Embryonic facial prominence (tissue), 1 donor: ENCODE results near the gene GATAD2B.

Experiments used
- DNase-seq: peaks from one replicate; pipeline ENCODE4 v3.0.0-alpha.2; 2016; ENCODE audit errors: extremely low spot score

GATAD2B gene

DNA sequence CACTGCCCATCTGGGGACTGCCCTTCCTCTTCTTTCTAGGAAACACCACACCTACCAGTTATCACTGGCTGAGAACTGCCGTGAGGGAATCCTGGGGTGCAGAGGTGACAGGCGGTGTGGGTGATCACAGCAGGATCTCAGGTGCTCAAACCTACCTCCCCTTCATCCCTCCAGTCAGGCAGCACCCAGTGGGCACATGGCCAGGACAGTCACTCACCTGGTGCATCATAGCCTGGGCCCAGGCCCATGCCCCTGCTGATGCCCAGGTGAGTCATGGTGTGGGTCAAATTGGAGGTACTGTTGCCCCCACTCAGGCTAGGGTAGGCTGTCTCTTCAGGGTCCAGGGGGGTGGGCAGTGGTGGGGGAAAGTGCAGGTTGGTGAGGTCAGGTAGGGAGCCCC lies 29.0 kb upstream of the GATAD2B start:
- no peak for DNase-seq

DNA sequence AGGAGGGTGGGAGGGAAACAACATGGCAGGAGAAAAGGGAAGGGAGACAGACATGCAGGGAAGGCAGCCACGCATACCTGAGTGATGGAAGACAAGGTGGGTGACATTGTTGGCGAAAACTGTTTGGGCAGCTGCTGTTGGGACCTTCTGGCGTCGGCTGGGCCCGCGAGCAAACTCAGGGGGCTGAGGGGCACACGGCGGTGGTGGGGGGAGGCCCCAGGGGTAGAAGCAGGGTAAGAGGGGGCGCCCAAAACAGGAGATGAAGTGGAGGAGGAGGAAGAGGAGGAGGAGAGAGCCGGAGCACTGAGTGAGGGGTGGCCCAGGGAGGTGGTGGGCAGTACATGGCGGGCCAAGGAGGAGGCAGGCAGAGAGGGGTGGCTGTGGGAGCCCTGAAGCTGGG lies 28.4 kb upstream of the GATAD2B start:
- no peak for DNase-seq

DNA sequence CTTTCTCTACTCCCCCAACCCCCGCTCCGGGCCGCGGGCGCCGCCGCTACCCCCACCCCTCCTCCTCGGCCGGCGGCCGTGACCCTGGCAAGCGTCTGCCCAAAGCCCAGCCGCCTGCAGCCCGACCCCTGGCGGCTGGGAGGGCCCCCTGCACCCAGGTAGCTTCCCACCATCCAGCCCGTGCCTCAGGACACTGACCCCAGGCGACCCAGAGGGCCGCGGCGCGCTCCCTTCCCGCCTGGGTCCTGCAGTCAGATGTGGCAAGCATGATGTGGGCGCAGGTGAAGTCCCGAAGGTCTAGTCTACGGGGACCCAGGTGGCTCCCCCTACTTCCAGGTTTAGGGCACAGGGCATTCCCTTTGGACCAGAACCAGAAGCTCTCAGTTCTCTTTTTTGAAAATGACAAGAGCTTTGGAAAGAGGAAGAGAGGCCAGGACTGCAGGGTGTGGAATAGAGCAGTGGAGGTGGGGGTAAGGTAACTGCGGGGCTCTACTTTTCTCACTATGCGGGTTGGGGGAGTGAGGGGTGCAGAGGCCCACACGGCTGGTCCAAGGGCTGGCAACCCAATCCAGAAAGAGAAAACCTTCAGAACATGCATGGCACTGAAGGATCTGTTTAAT lies 24.0 kb upstream of the GATAD2B start, which contains the start of gene DENND4B:
Gene DENND4B (minus strand): TSS at position 97 of the 620 bp plus-strand sequence. CDS start 2,344 bp downstream, outside the sequence.
- no peak for DNase-seq

DNA sequence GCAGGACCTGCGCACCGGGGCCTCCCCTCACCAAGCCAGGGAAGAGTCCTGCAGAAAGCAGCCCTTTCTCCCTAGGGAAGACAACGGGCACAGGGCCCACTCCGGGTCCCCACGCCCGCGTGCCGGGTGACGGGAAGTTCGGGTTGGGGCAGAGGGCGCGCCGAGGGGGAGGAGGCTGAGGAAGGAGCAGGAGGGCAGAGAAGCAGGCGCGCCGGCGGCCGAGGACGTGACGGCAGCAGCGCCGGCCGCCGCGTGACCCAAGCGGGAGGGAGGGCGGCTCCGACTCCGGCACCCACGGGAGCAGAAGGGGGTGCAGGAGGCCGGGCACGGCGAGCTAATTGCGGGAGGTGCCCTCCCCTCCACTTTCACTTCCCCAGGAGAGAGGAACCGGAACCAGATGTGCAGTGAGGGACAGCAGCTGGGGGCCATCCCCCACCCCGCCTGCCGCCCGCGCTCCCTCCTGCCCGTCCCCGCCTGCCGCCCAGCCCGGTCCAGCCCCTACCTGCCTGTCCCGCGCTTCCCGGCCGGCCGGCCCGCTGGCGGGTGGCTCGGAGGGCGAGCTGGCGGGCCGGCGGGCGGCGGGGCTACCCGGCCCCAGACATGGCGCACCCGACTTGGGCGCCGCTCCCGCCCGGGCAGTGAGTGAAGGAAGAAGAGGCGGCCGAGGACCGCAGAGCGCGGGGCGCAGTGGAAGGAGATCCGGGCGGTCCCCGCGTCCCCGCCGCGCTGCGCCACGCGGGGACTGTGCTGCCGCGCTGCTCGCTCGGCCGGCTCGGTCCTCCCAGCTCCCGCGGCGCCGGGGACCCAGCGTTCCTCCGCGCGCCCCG lies 23.2 kb upstream of the GATAD2B start:
- DNase-seq = no peak

DNA sequence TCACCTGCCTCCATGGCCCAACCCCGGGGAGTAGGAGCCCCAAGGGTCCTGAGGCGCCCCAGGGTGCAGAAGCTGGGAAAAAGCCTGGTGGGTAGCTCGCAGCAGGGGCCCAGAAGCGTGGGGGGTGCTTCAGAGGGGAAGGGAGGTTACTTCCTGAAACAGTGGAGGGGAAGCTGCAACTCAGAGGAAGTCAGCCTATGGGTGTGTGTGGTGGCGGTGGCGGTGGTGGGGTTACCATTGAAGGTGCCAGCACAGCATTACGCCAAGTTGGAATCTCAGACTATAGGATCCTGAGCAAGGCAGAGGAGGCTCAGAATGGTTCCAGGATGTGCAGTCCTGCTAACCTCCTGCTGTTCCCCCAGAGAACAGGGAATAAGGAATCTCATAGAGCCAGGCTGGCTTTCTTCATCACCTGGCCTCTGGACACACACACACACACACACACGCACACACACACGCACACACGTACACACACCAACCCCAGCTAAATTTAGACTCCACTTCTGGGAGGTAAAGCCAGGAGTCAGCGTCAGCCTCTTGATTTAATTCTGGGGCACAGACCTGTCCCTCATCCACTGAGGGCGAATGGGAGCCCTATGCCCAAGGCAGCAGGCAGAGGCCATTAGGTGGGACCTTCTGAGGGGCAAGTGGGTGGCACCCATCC lies 22.5 kb upstream of the GATAD2B start:
- no peak for DNase-seq

DNA sequence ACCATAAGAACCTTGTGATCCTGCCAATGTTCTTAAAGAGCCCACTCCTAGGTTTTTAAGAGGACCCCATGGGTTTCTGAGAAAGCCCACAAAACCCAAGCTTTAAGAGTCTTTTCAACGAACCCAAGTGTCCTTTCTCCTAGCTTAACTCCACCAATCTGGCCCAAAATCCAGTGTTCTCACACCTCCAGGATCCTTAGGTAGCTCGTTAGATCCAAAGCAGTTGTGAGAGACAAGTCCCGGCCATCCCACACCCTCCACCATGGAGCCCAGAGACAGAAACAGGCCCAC lies 22.0 kb upstream of the GATAD2B start:
- DNase-seq = no peak

DNA sequence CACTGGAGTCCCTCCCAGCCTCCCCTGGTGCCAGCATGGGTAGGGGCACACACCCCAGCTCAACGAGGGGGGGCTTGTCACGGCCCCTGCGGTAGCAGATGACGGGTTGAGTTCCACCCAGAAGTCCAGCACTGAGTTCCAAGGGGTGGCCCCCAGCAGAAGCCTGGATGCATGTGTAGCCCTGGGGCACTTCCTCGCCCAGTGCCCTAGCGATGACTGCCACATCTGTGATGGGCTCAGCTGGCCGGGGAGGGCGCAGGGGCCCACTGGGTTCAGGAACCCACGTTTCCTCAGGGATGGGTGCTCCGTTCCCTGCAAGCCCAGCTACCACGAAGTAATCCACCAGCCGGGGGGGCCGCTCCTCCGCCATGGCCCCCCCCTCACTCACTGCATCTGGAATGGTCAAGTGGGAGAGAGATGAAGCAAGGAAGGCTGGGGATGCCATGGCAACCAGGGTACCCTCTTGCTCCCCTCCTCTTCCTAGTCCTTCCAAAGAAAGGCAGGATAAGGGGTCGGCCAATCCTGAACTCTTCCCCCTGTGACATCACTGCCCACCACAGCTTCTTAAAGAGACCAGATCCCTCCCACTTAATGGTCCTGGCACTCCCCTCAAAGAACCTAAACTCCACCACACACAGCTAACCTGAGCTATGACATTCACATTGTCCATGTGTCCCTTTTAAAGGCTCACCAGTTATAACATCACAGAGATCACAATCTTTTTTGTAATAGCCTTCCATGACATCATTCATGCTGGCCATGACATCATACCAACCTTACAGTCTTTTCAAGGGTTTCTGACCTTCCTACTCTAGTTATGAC lies 21.4 kb upstream of the GATAD2B start:
- DNase-seq = no peak

DNA sequence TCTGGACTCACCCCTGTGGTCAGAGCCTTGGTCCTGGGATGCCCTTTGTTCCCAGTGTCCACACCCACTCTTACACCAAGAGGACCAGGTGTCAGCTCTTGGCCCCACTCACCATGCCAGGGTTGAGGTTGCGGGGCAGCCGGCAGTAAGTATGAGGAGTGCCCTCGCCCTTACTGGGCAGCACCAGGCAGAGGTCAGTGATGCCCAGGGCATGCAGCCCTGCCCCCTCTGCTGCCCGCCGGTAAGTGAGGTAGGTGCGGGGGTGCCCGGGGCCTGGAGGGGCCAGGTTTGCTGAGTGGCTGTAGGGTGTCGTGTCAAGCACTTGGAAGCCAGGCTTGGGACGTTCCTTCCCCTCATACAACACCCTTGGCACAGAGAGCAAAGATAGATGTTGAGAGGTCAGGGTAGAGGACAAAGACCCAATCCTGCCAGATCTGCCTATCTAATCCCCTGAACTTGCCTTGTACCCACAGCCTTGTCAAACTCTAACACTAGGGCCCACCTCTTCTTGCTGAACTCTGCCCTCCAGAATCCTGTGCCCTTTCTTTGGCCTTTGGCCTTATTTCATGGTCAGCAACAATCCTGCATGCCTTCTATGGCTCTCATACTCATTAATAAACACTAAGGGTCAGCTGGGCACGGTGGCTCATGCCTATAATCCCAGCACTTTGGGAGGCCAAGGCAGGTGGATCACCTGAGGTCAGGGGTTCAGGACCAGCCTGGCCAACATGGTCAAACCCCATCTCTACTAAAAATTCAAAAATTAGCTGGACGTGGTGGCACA lies 20.2 kb upstream of the GATAD2B start:
- DNase-seq = no peak

DNA sequence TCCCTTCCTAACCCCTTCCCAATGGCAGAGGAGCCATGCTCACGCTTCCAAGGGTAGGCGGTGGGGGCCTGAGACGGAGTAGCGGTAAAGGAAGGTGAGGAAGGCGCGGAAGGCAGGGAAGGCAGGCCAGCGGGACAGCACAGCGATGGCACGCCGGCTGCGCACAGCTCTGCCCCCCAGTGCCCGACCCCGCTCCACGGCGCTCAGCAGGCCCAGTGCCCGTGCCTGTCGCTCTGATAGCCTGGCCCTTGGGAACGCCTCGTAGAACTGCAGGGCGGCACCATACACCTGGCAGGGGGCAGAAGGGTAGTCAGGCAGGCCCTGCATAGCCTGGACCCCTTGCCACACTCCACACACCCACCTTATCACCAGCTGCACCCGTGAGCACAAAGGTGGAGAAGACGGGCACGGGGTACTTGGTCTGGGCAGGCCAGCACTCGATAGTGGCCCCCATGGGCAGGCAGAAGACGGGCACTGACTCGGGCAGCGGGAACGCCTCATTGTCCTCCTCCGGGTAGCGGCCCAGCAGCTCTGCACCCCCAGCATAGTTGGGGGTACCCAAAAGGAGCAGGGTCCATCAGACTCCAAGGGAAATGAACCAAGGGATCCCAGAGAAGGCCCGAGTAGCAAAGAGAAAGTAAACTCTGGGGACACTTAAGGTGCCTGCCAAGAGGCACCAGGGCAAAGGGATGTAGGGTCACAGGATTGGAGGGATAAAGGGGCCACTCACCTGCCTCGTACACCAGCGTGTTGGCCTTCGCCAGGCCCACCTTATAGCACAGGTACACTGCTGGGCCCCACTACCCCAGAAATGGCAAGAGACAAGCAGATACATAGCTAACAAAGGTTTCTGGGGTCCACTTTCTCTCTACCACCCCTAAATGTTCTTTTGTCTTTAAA lies 19.3 kb upstream of the GATAD2B start:
- DNase-seq = no peak

DNA sequence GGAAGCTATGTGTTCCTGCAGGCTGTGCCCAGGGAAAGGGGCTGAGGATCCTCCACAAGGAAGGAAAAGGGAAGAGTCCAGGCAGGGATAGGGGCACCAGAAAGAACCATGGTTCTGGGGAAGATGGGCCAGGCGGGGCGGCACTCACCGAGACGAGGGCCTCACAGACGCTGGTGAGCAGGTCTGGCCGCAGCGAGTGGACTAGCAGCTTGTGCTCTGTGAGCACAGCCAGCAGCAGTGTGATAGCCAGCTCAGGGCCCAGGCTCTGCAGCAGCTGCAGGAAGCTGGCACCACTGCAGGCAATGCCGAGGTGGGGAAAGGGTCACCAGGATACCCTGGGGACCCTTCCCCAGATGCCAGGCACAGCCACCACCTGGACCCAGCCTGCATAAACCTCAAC lies 18.0 kb upstream of the GATAD2B start:
- no peak for DNase-seq

DNA sequence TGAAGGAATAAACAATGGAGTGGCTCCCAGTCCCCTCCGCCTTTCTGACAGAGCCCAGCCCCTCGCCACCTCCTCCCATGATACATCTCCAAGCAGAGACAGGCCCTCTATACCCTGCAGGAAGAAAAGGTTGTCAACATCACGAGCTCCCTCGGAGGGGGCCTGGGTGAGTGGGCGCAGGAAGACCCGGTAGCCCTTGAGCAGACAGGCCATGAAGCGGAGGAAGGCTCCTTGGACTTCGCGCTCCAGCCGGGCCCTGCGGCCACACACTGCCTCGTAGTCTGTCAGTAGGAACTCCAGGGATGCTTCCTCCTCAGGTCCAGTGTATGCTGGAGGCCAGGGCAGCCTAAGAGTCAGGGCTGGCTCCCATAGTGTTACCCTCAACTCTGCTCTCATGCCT lies 16.7 kb upstream of the GATAD2B start:
- no peak for DNase-seq

DNA sequence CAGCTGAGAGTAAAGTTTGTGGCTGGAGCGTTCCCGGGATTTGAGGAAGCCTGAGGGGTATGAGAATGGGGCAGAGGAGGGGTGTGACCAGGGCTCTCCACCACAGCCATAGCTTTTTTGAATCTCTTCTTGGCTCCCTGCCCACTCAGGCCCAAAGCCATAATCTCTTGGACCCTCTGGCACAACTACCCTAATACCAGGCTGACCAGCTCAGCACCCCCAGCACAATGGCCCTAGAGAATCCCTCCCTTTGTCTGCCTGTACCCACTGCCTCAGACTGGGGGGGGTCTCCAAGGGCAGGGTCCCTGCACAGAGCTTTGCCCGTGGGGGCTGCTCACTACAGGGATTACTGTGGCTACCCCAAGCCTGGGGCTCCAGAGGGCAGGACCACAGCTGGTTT lies 16.2 kb upstream of the GATAD2B start:
- no peak for DNase-seq

DNA sequence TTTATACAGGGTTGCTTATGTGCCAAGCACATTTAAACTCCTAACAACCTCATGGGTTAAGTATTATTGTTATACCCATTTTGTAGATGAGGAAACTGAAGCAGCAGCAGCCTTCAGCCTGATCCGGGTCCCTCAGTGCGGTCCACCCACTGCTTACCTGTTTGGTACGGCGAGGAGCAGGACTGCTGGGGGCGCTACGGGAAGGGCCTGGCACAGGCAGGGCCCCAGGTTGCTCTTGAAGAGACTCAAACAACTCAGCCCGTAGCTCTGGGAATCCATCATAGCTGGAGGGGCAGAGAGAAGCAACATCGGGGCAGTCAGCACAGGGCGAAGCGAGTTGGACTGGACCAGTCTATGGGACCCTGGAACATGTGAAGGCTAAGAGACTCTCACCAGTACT lies 14.6 kb upstream of the GATAD2B start:
- DNase-seq = no peak

DNA sequence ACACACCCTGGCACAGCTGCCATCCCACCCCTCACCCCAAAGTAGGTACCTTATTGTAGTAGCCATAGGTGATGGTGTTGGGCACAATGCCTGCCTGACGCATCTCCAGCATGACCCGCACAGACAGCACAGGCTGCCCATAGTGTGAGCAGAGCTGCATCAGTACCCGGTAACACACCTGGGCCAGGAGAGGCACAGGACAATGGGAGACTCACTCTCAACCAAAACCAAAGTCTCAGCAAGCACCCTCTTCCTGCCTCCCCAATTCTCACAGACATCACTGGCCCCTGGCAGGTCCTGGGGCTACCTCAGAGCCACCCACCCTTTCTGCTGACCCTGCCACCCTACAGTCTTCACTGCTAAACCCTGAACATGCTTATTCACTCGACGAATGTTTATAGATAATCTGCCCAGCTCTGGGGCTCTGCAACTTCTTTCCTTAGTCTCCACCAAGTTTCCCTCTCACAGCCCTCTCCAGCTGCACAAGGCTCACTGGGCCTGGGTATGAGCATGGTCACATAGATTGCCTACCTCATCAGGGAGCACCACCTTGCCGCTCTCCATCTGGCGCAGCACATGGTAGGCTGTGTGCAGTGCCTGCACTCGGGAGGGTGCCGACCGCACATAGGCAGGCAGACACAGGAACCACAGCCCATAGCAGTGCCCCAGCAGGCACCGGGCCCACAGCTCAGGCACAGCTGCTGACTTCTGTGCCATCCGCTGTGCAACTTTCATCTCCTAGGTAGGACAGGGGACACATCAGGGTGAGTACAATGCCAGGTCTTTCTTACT lies 13.4 kb upstream of the GATAD2B start:
- no peak for DNase-seq

DNA sequence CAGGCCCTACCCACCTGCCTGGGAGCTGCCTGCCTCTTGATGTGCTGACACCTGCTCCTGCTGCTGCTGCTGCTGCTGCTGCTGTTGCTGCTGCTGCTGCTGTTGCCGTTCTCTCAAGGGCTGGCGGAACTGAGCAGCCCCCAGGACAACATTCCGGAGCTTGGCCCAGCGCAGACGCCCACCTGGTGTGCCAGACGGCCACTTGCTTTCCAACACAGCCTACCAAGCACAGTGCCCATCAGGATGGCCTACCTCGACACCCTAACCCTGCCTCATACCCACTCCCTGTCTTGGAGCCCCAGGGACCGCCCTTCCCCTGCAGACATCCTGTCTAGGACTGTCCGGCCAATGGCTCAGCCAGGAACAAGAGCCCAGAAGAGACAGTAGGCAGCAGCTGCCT lies 12.0 kb upstream of the GATAD2B start:
- DNase-seq = no peak

DNA sequence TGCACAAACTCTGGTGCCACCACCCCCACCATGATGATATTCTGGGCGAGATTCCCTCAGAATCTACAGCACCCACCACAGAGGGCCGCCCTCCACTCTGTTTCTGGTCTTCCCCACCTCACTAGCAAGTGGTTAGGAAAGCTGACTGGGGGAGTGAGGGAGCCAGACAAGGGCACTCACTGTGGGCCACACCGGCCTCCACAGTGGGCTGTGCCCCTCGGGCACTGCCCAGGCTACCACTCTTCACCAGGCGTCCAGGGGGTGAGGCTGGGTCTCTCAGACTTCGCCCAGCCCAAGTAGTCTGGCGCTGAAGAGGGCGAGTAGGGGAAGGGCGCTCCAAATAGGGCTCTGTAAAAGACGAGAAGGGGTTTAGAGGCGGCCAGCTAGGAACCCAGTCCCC lies 11.2 kb upstream of the GATAD2B start:
- no peak for DNase-seq

DNA sequence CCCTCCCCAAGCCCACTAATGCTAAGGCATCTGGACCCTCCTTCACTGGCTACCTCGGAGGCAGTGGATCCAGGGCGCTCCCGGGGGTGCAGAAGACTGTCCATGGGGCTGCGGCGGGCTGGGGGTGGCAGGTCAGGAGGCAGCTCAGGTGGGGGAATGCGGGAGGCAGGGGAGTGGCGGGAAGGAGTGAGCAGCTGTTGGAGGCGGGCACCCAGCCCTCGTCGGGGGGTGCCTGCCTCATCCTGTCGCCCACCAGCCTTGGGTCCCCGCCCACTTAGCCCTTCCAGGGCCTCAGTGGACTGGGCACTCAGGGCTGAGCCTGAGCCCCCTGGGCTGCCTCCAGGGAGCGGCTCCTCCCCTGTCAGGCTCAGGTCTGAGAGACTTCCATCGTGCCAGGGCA lies 10.7 kb upstream of the GATAD2B start:
- no peak for DNase-seq

DNA sequence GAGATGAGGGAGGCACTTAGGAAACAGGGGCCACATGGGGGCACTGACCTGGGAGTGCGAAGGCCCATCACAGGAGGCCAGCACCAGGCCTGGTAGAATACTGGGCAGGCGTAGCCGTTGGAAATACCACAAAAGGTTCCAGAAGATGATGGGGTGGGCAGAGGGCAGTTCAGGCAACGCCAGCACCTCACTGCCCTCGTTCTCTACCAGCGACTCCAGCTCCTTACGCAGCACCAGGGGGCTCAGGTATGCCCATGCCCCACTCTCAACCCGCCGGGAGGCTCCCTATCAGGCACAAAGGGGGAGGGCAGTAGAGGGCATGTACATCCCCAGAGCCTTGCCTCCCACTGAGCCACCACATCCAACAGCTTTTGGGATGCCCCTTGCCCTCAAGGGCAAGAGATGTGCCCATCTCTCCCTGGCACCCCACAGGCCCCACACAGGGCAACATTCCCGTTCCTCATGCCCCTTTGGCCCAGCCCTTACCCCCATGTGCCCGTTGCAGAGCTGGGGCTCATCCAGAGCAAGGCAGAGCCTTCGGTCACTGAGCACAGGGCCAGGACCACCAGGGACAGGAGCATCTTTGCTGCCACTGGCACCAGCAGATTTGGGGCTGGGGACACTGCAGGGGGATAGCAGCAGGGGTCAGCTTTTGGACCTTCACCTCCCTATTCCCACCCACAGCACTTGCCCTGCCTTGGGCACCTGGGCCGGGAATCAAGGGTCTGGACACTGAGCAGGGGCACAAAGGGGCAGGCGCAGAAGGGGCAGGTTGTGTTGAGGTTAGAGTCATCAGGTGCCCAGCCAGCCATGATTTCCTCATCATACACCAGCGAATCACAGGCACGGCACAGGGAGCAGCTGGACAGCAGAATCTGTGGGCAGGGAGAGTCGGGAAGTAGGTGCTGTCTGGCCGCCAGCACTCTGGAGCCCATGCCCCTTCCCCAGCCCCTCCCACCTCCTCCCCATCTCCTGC lies 9.7 kb upstream of the GATAD2B start:
- DNase-seq = no peak
